Esophagus (tissue), 2 donors: ENCODE measurements around the gene MPG. TPM values are rescaled to one million over a fixed set of nuclear protein-coding genes. Genes with fewer than 3 reads are reported as not detected.

Experiments used
- H3K27ac ChIP-seq, 2 donors: one replicate each; pipeline ENCODE4 v1.5.1; 2013; ENCODE audit warnings: low read depth in 2 of 2, mild to moderate bottlenecking in 2 of 2, inconsistent platforms in 1 of 2, low read length in 1 of 2, moderate library complexity in 1 of 2
- H3K27me3 ChIP-seq, 2 donors: one replicate each; pipeline ENCODE4 v1.6.1; 2013; ENCODE audit warnings: low read length in 2 of 2, control low read depth in 1 of 2, mild to moderate bottlenecking in 1 of 2; ENCODE audit not compliant: insufficient read depth in 2 of 2, control insufficient read depth in 1 of 2
- H3K36me3 ChIP-seq, 2 donors: one replicate each; pipeline ENCODE4 v1.6.1; 2013; ENCODE audit warnings: low read length in 1 of 2; ENCODE audit not compliant: control insufficient read depth in 2 of 2, insufficient read depth in 2 of 2
- H3K4me1 ChIP-seq, 2 donors: one replicate each; pipeline ENCODE4 v1.6.1; 2013; ENCODE audit warnings: low read length in 1 of 2; ENCODE audit not compliant: control insufficient read depth in 2 of 2, insufficient read depth in 2 of 2
- H3K4me3 ChIP-seq, 2 donors: one replicate each; pipeline ENCODE4 v1.5.1; 2013; ENCODE audit warnings: low read length in 2 of 2, mild to moderate bottlenecking in 2 of 2, low read depth in 1 of 2, moderate library complexity in 1 of 2
- H3K9me3 ChIP-seq, 2 donors: one replicate each; pipeline ENCODE4 v1.6.1; 2013; ENCODE audit warnings: mild to moderate bottlenecking in 2 of 2, low read depth in 1 of 2, low read length in 1 of 2, moderate library complexity in 1 of 2; ENCODE audit not compliant: control insufficient read depth in 2 of 2, insufficient read depth in 1 of 2
- WGBS, 2 donors: extraction: QIAGEN DNeasy Blood & Tissue Kit; methylation state at CpG; one replicate each; pipeline ENCODE4 v1.1.7; 2013; 5-methylcytosine and 5-hydroxymethylcytosine counted together
- polyA plus RNA-seq, 2 donors: library from polyadenylated mRNA; stranded (reverse); fragments of 200-250 nt; gene quantifications; one replicate each; pipeline ENCODE4 v1.2.3, GENCODE V29; 2013
- donor health status: healthy with polysubstance abuse.
- donor health status: Bipolar disorder and iron deficiency.

The MPG gene
- polyA plus RNA-seq, 2 donors, result 42.3 to 45.3 TPM

DNA sequence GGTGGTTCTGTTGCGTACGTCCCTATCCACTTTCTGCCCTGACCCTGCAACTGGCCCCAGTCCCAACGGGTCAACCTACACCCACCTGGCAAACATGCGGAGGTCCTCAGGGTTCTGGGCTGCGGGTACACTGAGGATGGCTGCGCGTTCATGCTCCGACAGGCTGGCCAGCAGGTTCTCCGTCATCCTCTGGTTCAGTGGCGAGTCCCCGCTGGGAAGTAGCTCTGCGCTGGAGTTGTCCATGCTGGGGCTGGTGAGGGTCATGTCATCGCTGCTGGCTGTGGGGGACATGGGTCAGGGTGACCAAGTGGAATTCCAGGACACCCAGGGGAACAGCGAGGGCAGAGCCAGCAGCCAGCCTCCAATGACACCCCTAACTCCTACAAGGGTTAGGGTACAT lies 10.6 kb downstream of the MPG start:
- no peak overlapping the region for H3K4me3 ChIP-seq
- H3K27me3 ChIP-seq, result no peaks in the 10 kb centered on the region
- no peak overlapping the region for H3K27ac ChIP-seq
- WGBS, 2 donors, result 94 to 95% methylated on average over 14 of the region's 14 CpGs
- H3K36me3 ChIP-seq, result peaks cover 12 to 50% of the 10 kb centered on the region in 2 donors
- H3K4me1 ChIP-seq, result peaks cover 4 to 8% of the 10 kb centered on the region in 2 donors
- no peaks in the 10 kb centered on the region for H3K9me3 ChIP-seq

DNA sequence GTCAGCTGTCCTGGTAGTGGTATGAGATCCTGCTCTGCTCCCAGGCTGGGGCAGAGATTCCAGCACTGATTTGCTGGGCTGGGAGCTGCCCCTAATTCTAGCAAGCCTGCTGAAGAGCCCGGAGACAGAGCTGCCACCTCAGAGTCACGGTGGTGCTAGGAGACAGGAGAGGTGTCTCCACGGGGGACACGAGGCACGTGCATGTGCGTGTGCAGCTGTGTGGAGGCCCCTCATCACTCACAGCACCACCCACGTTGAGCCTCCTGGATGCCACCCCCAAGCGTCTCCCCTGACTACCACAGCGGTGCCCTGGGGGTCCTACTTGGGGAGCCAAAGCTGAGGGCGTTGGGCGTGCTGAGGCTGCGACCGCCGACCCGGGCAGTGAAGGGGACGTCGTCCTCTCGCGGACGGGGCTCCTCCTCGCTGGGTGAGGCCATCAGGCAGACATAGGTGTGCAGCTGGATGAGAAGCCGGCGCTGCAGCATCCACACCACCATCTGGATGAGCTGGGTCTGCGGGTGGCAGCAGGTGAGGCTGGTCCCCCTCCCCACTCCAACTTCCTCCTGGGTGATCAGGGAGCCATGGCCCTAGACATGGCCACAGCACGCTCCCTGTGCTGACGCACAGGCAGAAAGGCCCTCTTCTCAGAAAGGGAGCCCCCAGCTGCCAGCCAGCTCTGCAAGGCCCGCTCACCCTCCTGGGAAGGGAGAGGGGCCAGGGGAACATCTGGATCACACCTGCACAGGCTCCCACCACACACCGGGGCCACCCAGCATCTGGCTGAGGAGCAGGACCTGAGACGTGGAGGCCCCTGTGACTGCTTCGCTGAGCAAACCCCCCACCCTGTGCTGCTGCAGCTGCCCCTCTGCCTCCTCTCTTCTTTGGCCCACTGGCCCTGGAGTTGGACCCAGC lies 11.6 kb downstream of the MPG start:
- H3K36me3 ChIP-seq, result peaks cover 9 to 48% of the 10 kb centered on the region in 2 donors
- peaks cover 0 to 7% of the 10 kb centered on the region in 2 donors for H3K4me1 ChIP-seq
- no peak overlapping the region for H3K27ac ChIP-seq
- no peak overlapping the region for H3K4me3 ChIP-seq
- 88 to 90% methylated on average over 30 of the region's 30 CpGs for WGBS, 2 donors
- H3K9me3 ChIP-seq, result no peaks in the 10 kb centered on the region
- no peaks in the 10 kb centered on the region for H3K27me3 ChIP-seq

DNA sequence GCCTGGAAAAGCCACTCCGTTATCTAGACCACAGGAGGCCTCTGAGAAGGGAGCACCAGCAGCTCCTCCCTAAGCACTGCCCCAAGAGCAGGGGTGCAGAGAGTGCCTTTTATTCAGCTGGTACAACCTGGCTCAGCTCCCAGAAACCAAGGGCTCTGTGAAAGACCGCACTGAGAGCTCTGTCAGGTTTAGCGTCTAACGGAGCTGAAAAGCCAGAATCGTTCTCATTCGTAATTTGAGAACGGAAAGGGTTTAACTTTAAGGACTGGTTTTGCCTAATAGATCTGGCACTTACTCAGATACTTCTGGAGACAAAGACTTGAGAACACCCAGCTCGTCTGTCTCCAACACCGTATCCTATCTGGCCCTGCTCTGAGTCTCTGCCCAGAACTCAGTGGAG lies 13.5 kb downstream of the MPG start:
- 44 to 45% methylated on average over 9 of the region's 9 CpGs for WGBS, 2 donors
- no peaks in the 10 kb centered on the region for H3K4me1 ChIP-seq
- H3K9me3 ChIP-seq, result no peaks in the 10 kb centered on the region
- H3K4me3 ChIP-seq, result no peak overlapping the region
- H3K36me3 ChIP-seq, result peaks cover 6 to 35% of the 10 kb centered on the region in 2 donors
- no peak overlapping the region for H3K27ac ChIP-seq
- H3K27me3 ChIP-seq, result no peaks in the 10 kb centered on the region

DNA sequence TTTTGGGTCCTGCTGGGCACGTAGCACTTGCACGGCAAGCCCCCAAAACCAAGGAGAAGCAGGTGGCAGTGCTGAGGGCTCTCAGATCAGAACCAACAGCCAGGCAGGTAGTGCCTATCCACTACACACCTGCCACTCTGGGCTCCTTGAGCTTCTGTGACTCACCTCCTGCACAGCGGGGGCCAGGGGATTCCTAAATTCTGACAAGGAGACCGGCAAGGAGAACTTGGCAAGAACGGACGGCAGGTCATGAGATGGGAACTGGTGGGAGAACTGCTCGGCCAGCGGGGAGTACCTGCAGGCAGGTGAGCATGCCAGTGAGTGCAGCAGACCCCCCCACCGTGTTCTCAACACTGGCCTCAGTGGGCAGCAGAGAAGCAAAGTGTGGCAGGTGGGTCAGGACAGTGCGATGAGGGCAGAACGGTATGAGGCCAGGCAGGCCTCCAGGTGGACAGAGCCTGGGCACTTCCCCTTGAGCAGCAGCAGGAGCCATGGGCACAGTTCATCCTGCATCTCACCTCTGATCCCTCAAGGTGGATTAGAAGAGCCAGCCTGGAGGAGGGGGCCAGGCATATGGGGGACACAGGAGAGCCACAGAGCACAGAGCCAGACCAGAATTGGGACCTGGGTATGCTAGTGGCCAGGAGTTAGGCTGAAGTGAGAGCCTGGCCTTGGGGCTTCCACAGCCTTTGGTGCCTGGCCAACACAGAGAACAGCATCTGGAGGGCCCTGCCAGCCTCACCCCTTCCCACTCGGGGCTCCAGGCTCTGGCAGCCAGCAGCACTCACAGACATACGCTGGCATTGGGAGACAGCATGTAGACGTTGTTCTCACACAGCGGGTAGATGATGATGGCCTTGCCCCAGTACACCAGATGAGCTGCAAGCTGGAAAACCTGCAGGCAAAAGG lies 14.7 kb downstream of the MPG start:
- Histone ChIP-seq H3K4me1 (no peaks in the 10 kb centered on the region), H3K27me3 (no peaks in the 10 kb centered on the region), H3K9me3 (no peaks in the 10 kb centered on the region), H3K27ac (no peak overlapping the region), H3K36me3 (peaks cover 6 to 29% of the 10 kb centered on the region in 2 donors), H3K4me3 (no peak overlapping the region)
- 86% methylated on average over 15 of the region's 15 CpGs for WGBS, 2 donors

- no peaks in the 10 kb centered on the region for H3K9me3 ChIP-seq
- H3K36me3 ChIP-seq, result peaks cover under 1 to 21% of the 10 kb centered on the region in 2 donors
- no peak overlapping the region for H3K27ac ChIP-seq
- H3K27me3 ChIP-seq, result no peaks in the 10 kb centered on the region
- no peaks in the 10 kb centered on the region for H3K4me1 ChIP-seq
- WGBS, 2 donors, result 95 to 96% methylated on average over 5 of the region's 5 CpGs
- H3K4me3 ChIP-seq, result no peak overlapping the region
Measured at GRCh38 chr16:94918-95265, 16.9 kb downstream of the MPG start.

DNA sequence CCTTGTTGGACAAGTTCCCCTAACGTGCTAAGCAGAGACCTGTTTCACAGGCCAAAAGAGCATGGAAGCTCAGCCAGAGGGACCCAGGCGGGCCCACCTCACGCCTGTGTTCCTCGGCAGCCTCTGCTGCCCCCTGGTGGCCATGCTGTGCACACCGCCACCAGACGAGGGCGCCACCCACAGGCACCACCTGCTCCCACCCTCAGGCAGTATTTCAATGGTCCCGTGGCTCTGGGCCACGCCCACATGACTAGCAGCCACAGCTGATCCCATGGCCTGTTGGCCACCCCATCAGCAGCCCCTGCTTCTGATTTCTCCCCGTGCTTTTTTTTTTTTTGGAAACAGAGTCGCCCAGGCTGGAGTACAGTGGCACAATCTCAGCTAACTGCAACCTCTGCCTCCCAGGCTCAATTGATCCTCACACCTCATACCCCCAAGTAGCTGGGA lies 18.9 kb downstream of the MPG start:
- no peak overlapping the region for H3K27ac ChIP-seq
- peaks cover 5 to 20% of the 10 kb centered on the region in 2 donors for H3K36me3 ChIP-seq
- no peaks in the 10 kb centered on the region for H3K4me1 ChIP-seq
- H3K9me3 ChIP-seq, result no peaks in the 10 kb centered on the region
- 15 to 17% methylated on average over 11 of the region's 11 CpGs for WGBS, 2 donors
- H3K27me3 ChIP-seq, result no peaks in the 10 kb centered on the region
- no peak overlapping the region for H3K4me3 ChIP-seq

DNA sequence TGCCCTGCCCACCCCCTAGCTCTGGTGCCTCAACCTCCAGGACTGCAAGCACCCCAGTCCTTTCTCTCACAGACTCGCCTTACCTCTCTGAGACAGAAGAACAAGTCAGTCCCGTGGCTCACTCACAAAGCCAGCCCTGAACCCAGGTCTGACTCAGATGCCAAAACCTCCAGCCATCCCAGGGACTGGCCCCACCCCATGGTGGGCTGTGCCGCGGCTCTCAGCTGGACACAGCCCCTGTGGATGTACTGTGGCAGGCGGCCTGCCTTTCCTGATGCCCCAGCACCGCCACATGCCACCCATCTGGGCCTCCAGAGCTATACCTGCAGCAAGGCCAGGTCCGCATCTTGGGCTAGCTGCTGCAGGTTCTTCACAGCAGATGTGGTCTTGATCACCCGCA lies 19.8 kb downstream of the MPG start:
- H3K36me3 ChIP-seq, result peaks cover 5 to 16% of the 10 kb centered on the region in 2 donors
- H3K9me3 ChIP-seq, result no peaks in the 10 kb centered on the region
- H3K27me3 ChIP-seq, result no peaks in the 10 kb centered on the region
- no peak overlapping the region for H3K27ac ChIP-seq
- H3K4me3 ChIP-seq, result no peak overlapping the region
- WGBS, 2 donors, result 89 to 90% methylated on average over 8 of the region's 8 CpGs
- H3K4me1 ChIP-seq, result no peaks in the 10 kb centered on the region

- H3K4me3 ChIP-seq, result no peak overlapping the region
- no peaks in the 10 kb centered on the region for H3K4me1 ChIP-seq
- peaks cover 5 to 8% of the 10 kb centered on the region in 2 donors for H3K36me3 ChIP-seq
- no peaks in the 10 kb centered on the region for H3K27me3 ChIP-seq
- WGBS, 2 donors, result 81 to 88% methylated on average over 5 of the region's 5 CpGs
- H3K27ac ChIP-seq, result no peak overlapping the region
- no peaks in the 10 kb centered on the region for H3K9me3 ChIP-seq
Measured at GRCh38 chr16:100989-101388, 23.0 kb downstream of the MPG start.

- WGBS, 2 donors, result 82 to 88% methylated on average over 6 of the region's 6 CpGs
- H3K9me3 ChIP-seq, result no peaks in the 10 kb centered on the region
- H3K27me3 ChIP-seq, result no peaks in the 10 kb centered on the region
- H3K27ac ChIP-seq, result no peak overlapping the region
- no peaks in the 10 kb centered on the region for H3K4me1 ChIP-seq
- H3K36me3 ChIP-seq, result peaks cover 5 to 8% of the 10 kb centered on the region in 2 donors
- no peak overlapping the region for H3K4me3 ChIP-seq
Measured at GRCh38 chr16:101586-101985, 23.6 kb downstream of the MPG start.
